Gastroesophageal sphincter (tissue), 3 donors: ENCODE measurements around the gene BMAL2.

Experiments
- EP300 ChIP-seq: sonication (generic); formaldehyde crosslinking; IDR thresholded peaks from one replicate; pipeline ENCODE4 v1.6.1; 2017; ENCODE audit warnings: antibody characterized with exemption, mild to moderate bottlenecking
- POLR2A ChIP-seq, 2 donors: fragments of 450-650 bp; IDR thresholded peaks; one replicate each; pipeline ENCODE4 v1.6.1; 2017; ENCODE audit warnings: antibody characterized with exemption in 2 of 2, mild to moderate bottlenecking in 2 of 2, moderate library complexity in 1 of 2
- TF ChIP-seq, protein P1 (sequence below), 4 experiments: fragments of 200-600 bp in 2 of 4; fragments of 450-650 bp in 2 of 4; sonication (generic) in 1 of 4; IDR thresholded peaks; one replicate each; pipeline ENCODE4 v1.5.1; 2017 to 2019; ENCODE audit warnings: antibody characterized with exemption in 4 of 4, mild to moderate bottlenecking in 2 of 4, moderate library complexity in 2 of 4

DNA sequence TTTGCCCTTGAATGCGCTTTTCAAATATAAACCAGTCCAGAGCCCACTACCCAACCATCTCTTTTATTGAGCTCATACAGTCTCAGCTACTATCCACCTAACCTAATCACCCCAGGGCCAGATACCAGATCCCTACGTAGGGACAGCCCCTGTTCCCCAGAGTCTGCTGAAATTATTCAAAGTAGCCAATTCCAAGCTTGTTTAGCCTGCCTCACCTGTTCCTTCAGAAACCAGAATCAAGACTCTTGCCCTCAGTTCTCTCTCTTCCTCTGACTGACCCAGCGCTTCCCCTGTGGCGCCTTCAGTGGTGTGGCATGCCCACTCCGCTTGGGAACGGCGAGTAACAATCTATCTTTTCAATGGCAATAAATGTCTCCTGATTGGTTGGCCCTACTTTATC is 18.8 kb downstream of the BMAL2 start:
- no peak for TF ChIP-seq POLR2A (IDR thresholded peaks at IDR 0.05)
- TF ChIP-seq, protein P1, sequence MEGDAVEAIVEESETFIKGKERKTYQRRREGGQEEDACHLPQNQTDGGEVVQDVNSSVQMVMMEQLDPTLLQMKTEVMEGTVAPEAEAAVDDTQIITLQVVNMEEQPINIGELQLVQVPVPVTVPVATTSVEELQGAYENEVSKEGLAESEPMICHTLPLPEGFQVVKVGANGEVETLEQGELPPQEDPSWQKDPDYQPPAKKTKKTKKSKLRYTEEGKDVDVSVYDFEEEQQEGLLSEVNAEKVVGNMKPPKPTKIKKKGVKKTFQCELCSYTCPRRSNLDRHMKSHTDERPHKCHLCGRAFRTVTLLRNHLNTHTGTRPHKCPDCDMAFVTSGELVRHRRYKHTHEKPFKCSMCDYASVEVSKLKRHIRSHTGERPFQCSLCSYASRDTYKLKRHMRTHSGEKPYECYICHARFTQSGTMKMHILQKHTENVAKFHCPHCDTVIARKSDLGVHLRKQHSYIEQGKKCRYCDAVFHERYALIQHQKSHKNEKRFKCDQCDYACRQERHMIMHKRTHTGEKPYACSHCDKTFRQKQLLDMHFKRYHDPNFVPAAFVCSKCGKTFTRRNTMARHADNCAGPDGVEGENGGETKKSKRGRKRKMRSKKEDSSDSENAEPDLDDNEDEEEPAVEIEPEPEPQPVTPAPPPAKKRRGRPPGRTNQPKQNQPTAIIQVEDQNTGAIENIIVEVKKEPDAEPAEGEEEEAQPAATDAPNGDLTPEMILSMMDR (IDR thresholded peaks at IDR 0.05): no peak
- TF ChIP-seq EP300: no peak
